CD4-positive, alpha-beta T cell treated with Interleukin-21 for 1 hour (primary cell): ENCODE measurements around the gene AGL.
"Not testable (repeated sequence)": the region's sequence is repeated elsewhere in the genome, so short reads cannot be mapped to it uniquely, and the experiment has no call there.

ENCODE experiments used
- DNase-seq: peaks from one replicate; pipeline ENCODE4 v3.0.0-alpha.2; 2020

The AGL gene

DNA sequence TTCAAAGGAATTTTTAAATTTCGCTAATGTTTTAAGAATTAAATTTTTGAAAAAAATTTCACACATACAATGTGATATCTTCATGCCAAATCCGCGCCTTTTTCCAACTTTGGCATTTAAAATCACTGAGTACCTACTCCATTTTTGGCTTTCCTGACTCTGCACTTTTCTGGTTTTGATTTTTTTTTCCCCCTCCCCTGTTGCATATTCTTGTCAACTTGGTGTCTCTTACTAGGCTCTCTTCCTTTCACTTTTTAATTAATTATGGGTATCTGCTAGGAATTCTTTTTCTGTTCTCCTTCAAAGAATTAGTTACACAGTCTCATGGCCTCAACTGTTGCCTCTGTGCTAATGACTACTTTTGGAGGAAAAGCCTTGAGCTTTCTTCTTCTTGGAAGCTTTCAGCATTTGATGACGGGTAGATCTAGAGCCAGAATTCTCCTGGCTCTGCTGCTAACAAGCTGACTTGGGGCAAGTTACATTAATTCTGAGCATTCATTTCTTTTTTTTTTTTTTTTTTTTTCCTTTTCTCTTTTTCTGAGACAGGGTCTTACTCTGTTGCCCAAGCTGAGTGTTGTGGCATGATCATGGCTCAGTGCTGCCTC lies 1.8 kb downstream of the AGL start:
- no peak for DNase-seq

GRCh38 chr1:99852648-99853047 lies 2.5 kb downstream of the AGL start:
- DNase-seq, result no peak

DNA sequence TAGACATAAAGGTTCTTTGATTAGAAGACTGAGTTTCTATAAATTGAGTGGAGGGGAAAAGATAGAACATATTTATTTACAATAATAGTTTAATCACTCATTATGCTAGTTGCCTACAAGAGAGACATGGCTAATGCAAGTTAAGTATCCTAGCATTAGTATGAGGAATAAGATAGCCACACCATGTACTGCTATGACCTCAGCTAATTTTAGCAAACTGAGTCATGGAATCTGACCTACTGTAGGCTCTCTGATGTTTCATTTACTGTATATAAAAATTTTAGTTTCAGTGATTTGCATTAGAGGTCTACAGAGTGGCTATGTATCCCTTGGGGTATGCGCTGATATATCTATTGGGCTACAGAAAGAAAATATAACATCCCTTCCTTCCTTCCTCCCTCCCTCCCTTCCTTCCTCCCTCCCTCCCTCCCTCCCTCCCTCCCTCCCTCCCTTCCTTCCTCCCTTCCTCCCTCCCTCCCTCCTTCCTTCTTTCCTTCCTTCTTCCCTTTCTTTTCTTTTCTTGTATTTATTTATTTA lies 5.8 kb downstream of the AGL start:
- no peak for DNase-seq

GRCh38 chr1:99857041-99857440 lies 6.9 kb downstream of the AGL start:
- not testable (repeated sequence) for DNase-seq

- DNase-seq, result no peak
Observed at GRCh38 chr1:99858286-99858685, 8.1 kb downstream of the AGL start.

- DNase-seq, result no peak
Observed at GRCh38 chr1:99858881-99859280, 8.7 kb downstream of the AGL start.

DNA sequence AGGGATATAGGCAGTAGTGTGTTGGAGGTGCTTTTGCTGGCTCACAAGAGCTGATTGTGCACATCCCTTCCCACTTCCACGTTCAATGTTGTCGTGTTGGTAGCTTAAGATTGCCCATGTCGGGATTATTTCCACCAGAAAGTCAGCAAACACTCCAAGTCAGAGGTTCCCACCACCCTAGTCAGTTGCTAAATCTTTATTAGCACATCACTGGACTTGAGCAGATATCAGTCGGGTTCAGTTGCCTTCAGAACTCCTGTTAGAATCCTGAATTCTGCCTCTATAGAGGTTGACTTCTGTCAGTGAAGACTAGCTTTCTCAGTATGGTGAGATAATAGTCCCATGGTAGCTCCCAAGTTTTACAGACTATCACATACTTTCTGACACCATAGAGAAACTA lies 10.5 kb downstream of the AGL start:
- no peak for DNase-seq

GRCh38 chr1:99867682-99868081 lies 17.5 kb downstream of the AGL start:
- DNase-seq, result no peak

DNA sequence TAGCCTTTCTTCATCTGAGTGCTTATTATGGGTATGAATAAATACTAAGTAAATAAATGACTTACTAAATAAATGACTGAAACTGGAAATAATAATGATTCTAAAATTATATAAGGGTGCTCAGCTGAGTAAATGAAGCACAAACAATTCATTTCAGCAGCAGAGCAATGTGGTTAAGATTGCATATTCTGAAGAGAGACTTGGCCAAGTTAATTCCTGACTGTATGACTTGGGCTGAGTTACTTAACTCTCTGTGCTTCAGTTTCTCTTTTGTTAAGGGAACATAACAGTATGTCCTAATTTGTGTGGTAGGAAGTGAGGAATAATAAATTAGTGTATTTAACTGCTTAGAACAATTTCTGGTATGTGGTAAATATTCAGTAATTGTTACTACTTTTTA lies 19.1 kb downstream of the AGL start:
- no peak for DNase-seq

- no peak for DNase-seq
Observed at GRCh38 chr1:99869723-99870122, 19.6 kb downstream of the AGL start.

GRCh38 chr1:99872063-99872462 lies 21.9 kb downstream of the AGL start:
- DNase-seq, result no peak

DNA sequence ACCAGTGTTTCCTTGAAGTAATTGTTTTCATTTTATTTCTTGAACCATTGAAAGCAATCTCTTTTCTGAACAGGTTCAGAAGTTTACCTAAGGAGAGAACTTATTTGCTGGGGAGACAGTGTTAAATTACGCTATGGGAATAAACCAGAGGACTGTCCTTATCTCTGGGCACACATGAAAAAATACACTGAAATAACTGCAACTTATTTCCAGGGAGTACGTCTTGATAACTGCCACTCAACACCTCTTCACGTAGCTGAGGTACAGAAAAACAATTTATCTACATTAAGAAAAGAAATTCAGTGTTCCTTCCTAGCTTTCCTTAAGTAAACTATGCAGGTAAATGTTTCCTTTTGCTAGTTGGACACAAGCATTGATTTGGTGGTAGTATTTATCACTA lies 27.4 kb downstream of the AGL start:
- no peak for DNase-seq

DNA sequence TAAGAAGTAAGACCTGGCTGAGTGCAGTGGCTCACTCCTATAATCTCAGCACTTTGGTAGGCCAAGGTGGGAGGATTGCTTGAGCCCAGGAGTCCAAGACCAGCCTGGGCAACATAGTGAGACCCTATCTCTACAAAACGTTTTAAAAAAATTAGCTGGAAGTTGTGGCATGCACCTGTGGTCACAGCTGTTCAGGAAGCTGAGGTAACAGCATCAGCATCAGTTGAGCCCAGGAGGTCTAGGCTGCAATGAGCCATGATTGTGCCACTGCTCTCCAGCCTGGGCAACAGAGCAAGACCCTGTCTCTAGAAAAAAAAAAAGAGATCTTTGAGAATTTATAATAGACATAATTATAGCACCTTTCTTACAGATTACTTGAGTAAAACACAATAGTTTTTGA lies 36.0 kb downstream of the AGL start:
- DNase-seq, result no peak

DNA sequence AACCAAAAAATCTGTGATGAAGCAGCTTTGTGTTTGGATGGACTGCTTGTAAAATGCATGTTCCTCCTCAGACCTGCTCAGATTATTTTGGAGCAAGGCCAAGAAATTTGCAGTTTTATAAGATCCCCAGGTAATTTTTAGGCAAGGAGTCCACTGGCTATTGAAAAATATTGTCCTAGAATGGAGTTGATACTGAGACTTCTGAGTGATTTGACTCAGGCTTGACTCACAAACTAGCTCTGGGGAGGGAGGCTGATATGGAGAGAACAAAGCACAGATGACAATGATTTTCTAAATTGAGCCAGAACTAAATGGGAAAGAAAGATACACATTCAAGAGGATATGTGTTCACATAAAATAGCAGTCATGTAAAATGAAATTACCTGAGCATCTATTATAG lies 36.7 kb downstream of the AGL start:
- no peak for DNase-seq

GRCh38 chr1:99887890-99888289 lies 37.7 kb downstream of the AGL start:
- DNase-seq, result no peak

- no peak for DNase-seq
Observed at GRCh38 chr1:99891997-99892396, 41.8 kb downstream of the AGL start.

DNA sequence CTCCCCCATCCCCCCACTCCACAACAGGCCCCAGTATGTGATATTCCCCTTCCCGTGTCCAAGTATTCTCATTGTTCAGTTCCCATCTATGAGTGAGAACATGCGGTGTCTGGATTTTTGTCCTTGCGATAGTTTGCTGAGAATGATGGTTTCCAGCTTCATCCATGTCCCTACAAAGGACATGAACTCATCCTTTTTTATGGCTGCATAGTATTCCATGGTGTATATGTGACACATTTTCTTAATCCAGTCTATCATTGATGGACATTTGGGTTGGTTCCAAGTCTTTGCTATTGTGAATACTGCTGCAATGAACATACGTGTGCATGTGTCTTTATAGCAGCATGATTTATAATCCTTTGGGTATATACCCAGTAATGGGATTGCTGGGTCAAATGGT lies 53.1 kb downstream of the AGL start:
- not testable (repeated sequence) for DNase-seq

DNA sequence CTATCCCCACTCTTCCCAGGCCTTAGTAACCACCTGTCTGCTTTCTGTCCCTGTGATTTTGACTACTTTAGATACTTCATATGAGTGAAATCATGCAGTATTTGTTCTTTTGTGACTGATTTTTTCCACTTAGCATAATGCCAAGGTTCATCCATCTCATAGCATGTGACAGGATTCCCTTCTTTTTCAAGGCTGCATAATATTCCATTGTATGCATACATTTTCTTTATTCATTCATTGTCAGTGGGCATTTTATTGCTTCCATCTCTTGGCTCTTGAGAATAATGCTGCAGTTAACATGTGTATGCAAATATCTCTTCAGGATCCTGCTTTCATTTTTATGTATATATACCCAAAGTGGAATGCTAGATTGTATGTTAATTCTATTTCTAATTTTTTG lies 56.4 kb downstream of the AGL start:
- no peak for DNase-seq

DNA sequence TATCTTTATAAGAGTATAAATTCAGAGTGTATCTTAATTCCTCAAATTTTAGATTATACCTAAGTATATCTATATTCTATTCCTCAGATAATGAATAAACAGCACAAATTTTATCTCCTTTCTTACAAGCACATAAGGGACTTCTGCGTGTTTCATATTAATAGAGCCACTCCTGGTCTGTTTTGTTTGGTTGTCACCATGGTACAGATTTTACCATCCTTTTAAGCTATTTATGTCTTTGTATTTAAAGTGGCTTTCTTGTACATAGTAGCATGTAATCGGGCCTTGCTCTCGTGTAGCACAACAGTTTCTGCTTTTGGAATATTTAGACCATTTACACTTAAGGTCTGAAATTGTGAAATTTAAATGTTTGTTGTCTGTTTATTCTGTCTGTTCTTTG lies 67.1 kb downstream of the AGL start:
- no peak for DNase-seq

DNA sequence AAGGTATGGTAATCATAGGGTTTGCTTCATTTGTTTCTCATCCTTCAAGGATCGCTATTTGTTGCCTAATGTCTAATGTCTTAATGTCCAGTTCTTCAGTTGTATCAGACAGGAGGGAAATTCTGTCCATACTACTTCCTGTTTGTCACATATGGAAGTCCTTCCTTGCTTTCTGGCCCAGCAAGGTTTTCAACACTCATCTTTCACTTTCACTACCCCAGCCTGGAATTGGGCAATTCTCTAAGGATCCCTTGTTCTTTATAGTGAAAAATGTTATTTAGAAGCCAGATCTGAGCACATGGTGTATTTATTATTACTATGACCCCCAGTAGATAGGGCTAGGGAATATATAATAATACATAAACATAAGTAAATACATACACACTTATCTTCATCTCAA lies 69.1 kb downstream of the AGL start:
- DNase-seq, result no peak

DNA sequence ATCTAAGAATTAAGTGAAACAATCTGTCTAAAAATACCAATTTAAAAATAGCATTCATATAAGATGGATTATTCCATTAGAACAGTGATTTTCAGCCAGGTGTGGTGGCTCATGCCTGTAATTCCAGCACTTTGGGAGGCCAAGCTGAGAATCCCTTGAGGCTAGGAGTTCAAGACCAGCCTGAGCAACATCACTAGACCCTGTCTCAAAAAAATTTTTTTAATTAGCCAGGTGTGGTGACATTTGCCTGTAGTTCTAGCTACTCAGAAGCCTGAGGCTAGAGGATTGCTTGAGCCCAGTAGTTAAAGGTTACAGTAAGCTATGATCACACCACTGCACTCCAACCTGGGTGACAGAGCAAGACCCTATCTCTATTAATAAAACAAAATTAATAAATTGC lies 84.6 kb downstream of the AGL start:
- DNase-seq, result no peak

- DNase-seq, result no peak
Observed at GRCh38 chr1:99935534-99935933, 85.4 kb downstream of the AGL start.

GRCh38 chr1:99936071-99936470 lies 85.9 kb downstream of the AGL start:
- no peak for DNase-seq

DNA sequence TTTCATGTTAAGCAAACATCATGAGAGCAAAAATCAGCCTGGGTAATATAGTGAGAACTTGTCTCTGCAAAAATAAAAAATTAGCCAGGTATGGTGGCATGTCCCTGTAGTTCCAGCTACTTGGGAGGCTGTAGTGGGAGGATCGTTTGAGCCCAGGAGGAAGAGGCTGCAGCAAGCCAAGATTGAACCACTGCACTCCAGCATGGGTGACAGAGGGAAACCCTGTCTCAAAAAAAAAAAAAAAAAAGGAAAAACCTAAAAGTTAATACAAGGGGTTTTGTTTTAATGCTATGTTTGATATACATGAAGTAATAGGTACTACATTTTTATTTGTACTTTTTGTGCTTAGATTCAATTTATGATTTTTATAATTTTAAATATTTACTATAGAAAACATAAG lies 92.6 kb downstream of the AGL start:
- no peak for DNase-seq

DNA sequence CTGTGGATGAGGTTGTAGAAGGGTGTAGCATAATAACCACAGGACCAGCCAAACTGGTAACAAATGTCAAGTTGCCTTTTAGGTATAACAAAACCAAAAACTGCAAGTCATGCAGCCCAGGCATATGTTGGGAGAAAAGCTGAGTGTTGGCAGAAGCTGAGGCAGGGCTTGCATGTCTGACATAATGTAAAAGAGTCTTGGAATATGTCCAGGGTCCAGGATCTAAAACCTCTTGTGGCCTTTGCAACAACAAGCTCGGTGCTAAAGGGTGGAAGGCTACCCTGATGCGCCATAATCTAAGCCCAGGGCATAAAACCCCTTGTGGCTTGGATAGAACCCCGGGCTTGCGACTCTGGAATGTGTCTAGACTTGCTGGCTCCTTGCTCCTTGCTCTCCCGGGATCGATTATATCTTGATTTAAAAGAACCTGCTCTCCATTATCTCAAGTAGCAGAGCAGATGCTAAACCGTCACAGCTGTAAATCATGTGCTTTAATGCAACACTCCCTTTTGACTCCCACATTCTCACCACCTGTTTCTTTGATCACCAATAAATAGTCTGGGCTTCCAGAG lies 93.1 kb downstream of the AGL start:
- no peak for DNase-seq
